Activated T-helper 1 cell treated with Interleukin-2 at 50 U/mL for 16 hours (primary cell): ENCODE data around the gene HBS1L.
"Not testable (repeated sequence)": the region's sequence is repeated elsewhere in the genome, so short reads cannot be mapped to it uniquely, and the experiment has no call there.

Experiments
- DNase-seq: peaks from one replicate; pipeline ENCODE4 v3.0.0-alpha.2; 2020; ENCODE audit warnings: low read depth

The HBS1L gene

DNA sequence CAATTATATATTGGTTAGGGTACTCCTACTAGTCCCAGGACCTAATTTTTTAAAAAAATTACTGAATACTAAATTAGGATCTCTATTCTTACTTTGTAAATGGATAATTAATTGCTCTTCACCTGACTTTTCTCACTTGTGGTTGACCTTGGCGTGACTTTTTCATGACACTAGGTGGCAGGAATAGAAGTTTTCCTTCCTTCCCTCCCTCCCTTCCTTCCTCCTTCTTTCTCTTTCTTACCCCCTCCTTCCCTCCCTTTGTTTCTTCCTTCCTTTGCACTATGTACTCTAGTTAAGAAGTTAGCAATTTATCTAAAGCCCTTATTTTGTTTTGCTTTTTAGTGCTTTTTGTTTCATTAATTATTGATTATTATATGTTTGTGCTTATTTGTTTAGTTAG, 20.4 kb upstream of the HBS1L start:
- no peak for DNase-seq

DNA sequence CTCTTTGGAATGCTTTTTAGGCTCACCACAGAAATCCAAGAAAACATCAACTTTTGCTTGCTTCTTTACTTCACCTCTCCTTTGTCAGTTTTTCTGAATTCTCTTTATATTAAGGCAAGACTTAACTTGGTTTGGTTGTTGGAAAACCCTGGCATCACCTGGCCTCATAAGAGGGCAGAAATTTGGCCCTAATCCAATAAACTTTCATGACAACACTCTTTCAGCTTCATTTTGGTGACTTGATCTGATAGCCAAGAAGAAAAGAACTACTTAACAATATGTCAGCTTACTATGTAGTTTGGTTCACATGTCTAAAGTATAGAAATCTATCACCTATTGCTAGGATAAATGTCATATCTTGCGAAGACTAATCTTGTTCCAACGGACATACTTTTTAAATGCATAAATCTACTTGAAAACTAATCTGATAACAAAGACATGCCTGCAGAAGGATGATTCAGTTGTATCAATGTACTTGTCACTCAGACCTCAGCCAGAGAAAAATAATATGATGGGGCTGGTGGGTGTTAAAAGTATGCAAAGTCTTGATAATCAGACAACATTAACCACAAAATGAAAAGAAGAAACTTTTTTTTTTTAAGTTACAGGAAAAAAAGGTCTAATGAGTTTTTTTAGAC, 19.3 kb upstream of the HBS1L start:
- no peak for DNase-seq

DNA sequence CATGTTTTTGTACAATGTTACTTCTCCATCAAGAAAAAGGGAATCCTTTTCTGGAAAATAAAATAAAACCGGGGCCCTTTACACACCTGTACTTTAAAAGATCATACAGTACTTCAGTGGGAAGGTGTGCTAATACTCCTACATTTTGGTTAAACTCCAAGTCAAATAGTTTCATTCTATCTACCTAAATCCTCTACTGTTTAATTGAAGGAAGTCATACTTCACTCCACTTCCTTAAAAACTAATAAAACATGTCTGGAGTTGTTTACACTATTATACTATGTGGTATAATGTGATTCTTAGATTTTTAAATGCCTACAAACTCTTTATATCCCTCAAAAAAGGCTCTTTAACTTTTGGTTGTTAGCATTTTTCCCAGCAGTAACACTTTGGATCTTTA, 18.6 kb upstream of the HBS1L start:
- DNase-seq: no peak

GRCh38 chr6:135072753-135073152, 18.1 kb upstream of the HBS1L start:
- no peak for DNase-seq

- DNase-seq: no peak
These were observed 16.9 kb upstream of the HBS1L start for GRCh38 chr6:135071541-135071940.

DNA sequence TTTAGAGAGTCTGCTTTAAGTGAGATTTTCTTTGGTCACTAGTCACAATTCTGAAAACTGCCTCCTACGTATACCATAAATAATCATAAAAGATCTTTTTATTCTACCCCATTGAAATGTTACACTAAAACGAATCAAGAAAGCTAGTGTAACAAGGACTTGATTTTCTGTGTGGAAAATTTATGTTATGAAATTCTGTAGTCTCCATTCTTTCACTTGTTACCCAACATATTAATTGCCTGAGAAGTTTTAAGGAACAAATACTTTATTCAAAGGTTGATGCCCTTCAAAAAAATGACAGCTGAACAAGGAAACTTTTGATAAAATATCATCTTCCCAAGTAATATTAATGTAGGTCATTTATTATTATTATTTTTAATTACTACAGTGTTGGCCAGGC, 13.3 kb upstream of the HBS1L start:
- DNase-seq: no peak

DNA sequence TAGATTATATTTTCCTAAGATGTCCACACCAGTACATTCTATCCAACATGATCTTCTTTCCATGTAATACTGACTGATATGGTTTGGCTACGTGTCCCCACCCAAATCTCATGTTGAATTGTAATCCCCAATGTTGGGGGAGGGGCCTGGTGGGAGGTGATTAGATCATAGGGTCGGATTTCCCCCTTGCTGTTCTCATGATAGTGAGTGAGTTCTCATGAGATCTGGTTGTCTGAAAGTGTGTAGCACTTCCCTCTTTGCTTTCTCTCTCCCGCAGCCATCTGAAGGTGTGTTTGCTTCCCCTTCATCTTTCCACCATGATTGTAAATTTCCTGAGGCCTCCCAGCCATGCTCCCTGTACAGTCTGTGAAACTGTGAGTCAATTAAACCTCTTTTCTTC, 12.2 kb upstream of the HBS1L start:
- no peak for DNase-seq

- no peak for DNase-seq
These were observed 11.8 kb upstream of the HBS1L start for GRCh38 chr6:135066397-135066796.

DNA sequence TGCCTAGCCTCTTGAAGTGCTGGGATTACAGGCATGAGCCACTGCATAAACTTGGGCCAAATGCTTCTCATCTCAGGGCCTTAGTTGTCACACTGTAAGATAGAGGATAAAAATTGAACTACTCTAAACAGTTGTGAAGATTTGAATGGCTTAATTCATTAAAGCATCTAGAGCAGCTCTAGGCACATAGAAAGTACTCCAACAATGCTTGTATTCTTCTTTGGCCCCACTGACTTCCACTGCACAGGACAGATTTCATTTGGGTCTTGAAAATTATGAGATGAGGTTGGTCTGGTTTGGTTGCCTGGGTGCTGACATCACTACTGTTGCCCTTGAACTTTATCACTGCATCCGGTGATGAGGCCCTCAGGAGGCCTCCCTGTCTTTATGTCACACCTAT, 10.0 kb upstream of the HBS1L start:
- no peak for DNase-seq

- DNase-seq: no peak
These were observed 9.3 kb upstream of the HBS1L start for GRCh38 chr6:135063926-135064325.

GRCh38 chr6:135062735-135063134, 8.1 kb upstream of the HBS1L start:
- DNase-seq: no peak

- no peak for DNase-seq
These were observed 5.5 kb upstream of the HBS1L start for GRCh38 chr6:135060076-135060475.

GRCh38 chr6:135058299-135058698, 3.7 kb upstream of the HBS1L start:
- not testable (repeated sequence) for DNase-seq

- no peak for DNase-seq
These were observed 2.0 kb upstream of the HBS1L start for GRCh38 chr6:135056632-135057031.

GRCh38 chr6:135054226-135054568, 425 bp downstream of the HBS1L start:
- no peak for DNase-seq

DNA sequence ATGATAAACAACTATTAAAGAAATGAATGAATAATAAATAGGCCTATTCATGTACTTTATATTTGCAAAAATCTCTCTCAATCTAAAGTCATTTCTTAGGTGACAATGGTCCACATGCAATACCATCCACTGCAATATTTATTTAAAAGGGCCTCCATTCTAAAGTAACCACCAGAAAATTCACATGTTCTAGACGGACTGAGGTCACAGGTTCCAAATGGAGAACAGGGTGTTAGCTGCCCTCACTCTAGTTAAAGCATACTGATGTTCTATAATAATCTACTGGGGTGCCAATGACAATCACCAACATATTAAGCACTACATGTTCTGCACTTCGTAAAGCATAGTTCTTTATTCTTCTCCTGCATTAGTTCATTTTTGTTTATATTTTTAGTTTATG, 1.2 kb downstream of the HBS1L start:
- DNase-seq: no peak

- DNase-seq: no peak
These were observed 1.7 kb downstream of the HBS1L start for GRCh38 chr6:135052939-135053338.

DNA sequence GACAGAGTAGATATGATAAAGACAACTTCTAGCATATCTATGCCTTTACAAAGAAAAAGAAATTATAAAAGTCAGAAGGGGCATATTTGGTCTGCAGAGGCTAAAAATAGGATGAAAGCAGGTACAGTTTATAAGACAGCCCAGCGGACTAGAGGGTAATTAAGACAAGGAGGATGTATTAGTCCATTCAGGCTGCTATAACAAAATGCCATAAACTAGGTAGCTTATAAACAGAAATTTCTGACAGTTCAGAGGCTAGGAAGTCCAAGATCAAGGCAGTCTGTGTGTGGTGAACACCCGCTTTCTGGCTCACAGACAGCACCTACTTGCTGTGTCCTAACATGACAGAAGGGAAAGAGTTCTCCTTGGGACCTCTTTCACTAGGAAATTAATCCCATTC, 5.7 kb downstream of the HBS1L start:
- no peak for DNase-seq

DNA sequence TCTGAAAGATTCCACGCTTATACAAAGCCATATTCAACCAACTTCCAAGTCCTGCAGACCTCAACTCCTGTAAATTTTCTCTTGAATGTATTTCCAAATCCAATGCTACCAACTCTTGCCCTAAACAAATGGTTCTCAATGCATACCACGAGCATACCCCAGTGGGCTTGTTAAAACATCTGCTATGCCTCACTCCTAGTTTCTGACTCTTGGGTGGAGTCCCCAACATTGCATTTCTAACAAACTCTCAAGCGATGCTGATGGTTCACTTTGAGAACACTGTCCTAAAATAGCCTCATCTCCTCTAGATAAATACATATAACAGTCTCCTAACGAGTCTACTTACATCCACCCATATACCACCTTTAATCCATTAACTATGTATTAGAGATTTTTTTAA, 7.3 kb downstream of the HBS1L start:
- DNase-seq: no peak

GRCh38 chr6:135046912-135047311, 7.7 kb downstream of the HBS1L start:
- no peak for DNase-seq

- no peak for DNase-seq
These were observed 10.0 kb downstream of the HBS1L start for GRCh38 chr6:135044639-135045038.

GRCh38 chr6:135043846-135044245, 10.8 kb downstream of the HBS1L start:
- no peak for DNase-seq

GRCh38 chr6:135043364-135043763, 11.3 kb downstream of the HBS1L start:
- DNase-seq: no peak

DNA sequence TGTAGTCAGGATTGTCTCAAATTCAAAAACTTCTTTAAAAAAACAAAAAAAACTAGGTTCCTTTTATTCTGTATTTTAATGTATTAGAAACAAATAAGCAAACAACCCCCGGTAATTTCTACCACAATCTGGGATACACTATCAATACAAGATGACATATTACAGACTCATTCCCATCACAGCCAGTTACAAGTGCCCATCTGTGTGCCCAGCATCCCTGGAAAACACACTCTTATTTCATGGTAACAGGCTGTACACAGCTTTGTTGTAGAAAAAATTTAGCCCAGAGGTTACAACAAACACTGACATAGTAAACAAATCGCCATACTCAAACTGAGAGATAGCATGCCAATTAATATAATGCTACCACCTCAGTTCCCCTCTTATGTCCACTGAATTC, 16.3 kb downstream of the HBS1L start:
- no peak for DNase-seq

DNA sequence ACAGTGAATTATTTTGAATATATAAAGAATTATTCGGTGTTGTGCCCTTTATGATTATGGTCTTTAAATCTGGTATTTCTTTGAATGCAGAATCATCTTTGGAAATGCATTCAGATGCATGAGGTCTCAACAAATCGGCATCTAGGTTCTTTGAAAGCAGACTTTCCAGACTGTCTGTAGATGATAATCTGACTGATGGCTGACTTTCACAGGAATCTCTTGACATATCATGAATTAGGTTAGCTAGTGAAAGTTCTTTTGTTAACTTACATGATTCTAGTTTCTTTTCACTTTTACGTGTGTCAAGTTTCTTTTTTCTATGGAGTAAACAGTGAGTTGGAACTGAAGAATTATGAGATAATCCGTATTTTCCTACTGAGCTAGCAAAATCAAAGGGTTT, 17.1 kb downstream of the HBS1L start:
- DNase-seq: no peak
